Glomerular visceral epithelial cell (primary cell): ENCODE results near the gene KIF22.

Experiments
- DNase-seq: peaks from one replicate; pipeline ENCODE4 v3.0.0-alpha.2; 2016; ENCODE audit errors: extremely low spot score

Gene KIF22

DNA sequence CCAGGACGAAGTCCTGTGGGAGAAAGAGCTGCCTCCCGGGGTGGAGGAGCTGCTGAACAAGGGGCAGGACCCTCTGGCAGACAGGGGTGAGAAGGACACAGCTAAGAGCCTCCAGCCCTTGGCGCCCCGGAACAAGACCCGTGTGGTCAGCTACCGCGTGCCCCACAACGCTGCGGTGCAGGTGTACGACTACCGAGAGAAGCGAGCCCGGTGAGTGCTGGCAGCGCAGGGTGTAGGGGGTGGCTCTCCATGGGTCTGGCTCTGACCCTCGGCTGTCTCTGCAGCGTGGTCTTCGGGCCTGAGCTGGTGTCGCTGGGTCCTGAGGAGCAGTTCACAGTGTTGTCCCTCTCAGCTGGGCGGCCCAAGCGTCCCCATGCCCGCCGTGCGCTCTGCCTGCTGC lies 51.1 kb downstream of the KIF22 start:
- no peak for DNase-seq

GRCh38 chr16:29842732-29843346 lies 52.3 kb downstream of the KIF22 start:
- no peak for DNase-seq

- no peak for DNase-seq
Observed at GRCh38 chr16:29843931-29844330, 53.4 kb downstream of the KIF22 start.

DNA sequence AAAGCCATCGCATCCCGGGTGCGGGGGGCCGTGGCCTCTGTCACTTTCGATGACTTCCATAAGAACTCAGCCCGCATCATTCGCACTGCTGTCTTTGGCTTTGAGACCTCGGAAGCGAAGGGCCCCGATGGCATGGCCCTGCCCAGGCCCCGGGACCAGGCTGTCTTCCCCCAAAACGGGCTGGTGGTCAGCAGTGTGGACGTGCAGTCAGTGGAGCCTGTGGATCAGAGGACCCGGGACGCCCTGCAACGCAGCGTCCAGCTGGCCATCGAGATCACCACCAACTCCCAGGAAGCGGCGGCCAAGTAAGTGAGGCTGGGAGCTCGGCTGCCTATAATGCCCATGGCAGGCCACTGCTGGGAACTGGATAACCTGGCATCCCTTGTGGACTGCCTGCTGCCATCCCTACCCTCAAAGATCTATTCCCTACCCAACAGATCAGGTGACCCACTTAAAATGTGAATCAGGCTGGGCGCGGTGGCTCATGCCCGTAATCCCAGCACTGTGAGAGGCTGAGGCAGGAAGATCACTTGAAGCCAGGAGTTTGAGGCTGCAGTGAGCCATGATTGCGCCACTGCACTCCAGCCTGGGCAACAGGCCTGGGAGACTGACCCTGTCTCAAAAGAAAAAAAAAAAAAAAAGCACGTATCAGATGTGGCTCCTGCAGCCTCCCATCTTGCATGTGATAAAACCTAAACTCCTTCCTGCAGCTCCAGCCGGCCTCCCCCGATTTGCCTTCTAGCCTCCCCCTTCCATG lies 54.2 kb downstream of the KIF22 start:
- no peak for DNase-seq

DNA sequence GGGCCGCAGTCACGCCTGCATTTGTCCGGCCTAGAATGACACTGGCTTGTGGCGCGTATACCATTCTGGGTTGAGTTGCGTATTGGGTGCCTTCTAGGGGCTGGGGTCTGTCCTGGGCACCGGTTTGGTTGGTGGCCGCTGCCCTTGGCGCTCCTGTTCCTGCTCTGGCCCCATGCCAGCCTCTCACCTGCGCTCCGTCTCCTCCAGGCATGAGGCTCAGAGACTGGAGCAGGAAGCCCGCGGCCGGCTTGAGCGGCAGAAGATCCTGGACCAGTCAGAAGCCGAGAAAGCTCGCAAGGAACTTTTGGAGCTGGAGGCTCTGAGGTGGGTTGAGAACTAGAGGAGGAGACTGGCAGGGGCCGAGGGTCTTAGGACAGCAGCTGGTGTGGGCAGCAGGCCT lies 55.1 kb downstream of the KIF22 start:
- no peak for DNase-seq

GRCh38 chr16:29848420-29849297 lies 58.1 kb downstream of the KIF22 start:
- DNase-seq, result peak; percentile 60

- DNase-seq, result no peak
Observed at GRCh38 chr16:29849505-29849904, 59.0 kb downstream of the KIF22 start.

- DNase-seq, result no peak
Observed at GRCh38 chr16:29850998-29851397, 60.4 kb downstream of the KIF22 start.

- DNase-seq, result no peak
Observed at GRCh38 chr16:29852654-29853053, 62.1 kb downstream of the KIF22 start.

- DNase-seq, result no peak
Observed at GRCh38 chr16:29854520-29855100, 64.1 kb downstream of the KIF22 start.
